Peyer's patch (tissue), 4 donors: ENCODE results near the gene OSBPL6. TPM values are rescaled to one million over a fixed set of nuclear protein-coding genes. Genes with fewer than 3 reads are reported as not detected.
A peak's percentile ranks its signal among the peaks of the same experiment; 100 is the strongest.
"Not testable (repeated sequence)": the region's sequence is repeated elsewhere in the genome, so short reads cannot be mapped to it uniquely, and the experiment has no call there.

Experiments used
- DNase-seq, 3 donors: peaks; one replicate each; pipeline ENCODE4 v3.0.0-alpha.2; 2017 to 2019
- H3K27ac ChIP-seq, 4 donors: fragments of 200-600 bp; sonication (generic); one replicate each; pipeline ENCODE4 v1.5.1; 2016 to 2019
- H3K27me3 ChIP-seq, 2 donors: fragments of 200-600 bp; sonication (generic); one replicate each; pipeline ENCODE4 v1.5.1; 2019
- H3K36me3 ChIP-seq, 3 donors: fragments of 200-600 bp; sonication (generic); one replicate each; pipeline ENCODE4 v1.5.1; 2016 to 2019
- H3K4me1 ChIP-seq, 4 donors: fragments of 200-600 bp; sonication (generic); one replicate each; pipeline ENCODE4 v1.5.1; 2016 to 2019
- H3K4me3 ChIP-seq, 4 donors: fragments of 200-600 bp; sonication (generic); 1 replicate in 3 of 4; 2 replicates in 1 of 4; pipeline ENCODE4 v1.5.1; 2016 to 2019; ENCODE audit warnings: mild to moderate bottlenecking in 1 of 4
- H3K9me3 ChIP-seq, 4 donors: fragments of 200-600 bp; sonication (generic); one replicate each; pipeline ENCODE4 v1.5.1; 2016 to 2019; ENCODE audit warnings: mild to moderate bottlenecking in 1 of 4
- POLR2A ChIP-seq, 2 donors: fragments of 450-650 bp; IDR thresholded peaks; one replicate each; pipeline ENCODE4 v1.5.1; 2017; ENCODE audit warnings: antibody characterized with exemption in 2 of 2, mild to moderate bottlenecking in 2 of 2, moderate library complexity in 2 of 2
- total RNA-seq, 4 donors: library from RNA; depleted of rRNA; stranded (reverse); fragments of >200 nt; gene quantifications; one replicate each; pipeline ENCODE4 v1.1.0, GENCODE V29; 2016
- TF ChIP-seq, protein P1 (sequence below), 6 experiments: fragments of 450-650 bp in 4 of 6; fragments of 200-600 bp in 2 of 6; sonication (generic) in 1 of 6; IDR thresholded peaks; one replicate each; pipeline ENCODE4 v1.5.1; 2017 to 2019; ENCODE audit warnings: antibody characterized with exemption in 6 of 6, mild to moderate bottlenecking in 3 of 6, moderate library complexity in 1 of 6

The OSBPL6 gene
- total RNA-seq, 4 donors from 2014 or later, result 3.4 to 14.9 (median 4.9) TPM

- H3K27ac ChIP-seq, result peak overlapping the region; percentile 65 to 94 (median 86)
- peaks cover 0 to 5% (median 0%) of the 10 kb centered on the region in 4 donors for H3K4me1 ChIP-seq
- H3K4me3 ChIP-seq, result peak overlapping the region; percentile 55 to 98 (median 72)
- no peaks in the 10 kb centered on the region for H3K27me3 ChIP-seq
- no peaks in the 10 kb centered on the region for H3K36me3 ChIP-seq
- TF ChIP-seq, protein P1, sequence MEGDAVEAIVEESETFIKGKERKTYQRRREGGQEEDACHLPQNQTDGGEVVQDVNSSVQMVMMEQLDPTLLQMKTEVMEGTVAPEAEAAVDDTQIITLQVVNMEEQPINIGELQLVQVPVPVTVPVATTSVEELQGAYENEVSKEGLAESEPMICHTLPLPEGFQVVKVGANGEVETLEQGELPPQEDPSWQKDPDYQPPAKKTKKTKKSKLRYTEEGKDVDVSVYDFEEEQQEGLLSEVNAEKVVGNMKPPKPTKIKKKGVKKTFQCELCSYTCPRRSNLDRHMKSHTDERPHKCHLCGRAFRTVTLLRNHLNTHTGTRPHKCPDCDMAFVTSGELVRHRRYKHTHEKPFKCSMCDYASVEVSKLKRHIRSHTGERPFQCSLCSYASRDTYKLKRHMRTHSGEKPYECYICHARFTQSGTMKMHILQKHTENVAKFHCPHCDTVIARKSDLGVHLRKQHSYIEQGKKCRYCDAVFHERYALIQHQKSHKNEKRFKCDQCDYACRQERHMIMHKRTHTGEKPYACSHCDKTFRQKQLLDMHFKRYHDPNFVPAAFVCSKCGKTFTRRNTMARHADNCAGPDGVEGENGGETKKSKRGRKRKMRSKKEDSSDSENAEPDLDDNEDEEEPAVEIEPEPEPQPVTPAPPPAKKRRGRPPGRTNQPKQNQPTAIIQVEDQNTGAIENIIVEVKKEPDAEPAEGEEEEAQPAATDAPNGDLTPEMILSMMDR (IDR thresholded peaks at IDR 0.05), result no peak
- no peak for TF ChIP-seq POLR2A (IDR thresholded peaks at IDR 0.05)
- no peak for DNase-seq
- no peaks in the 10 kb centered on the region for H3K9me3 ChIP-seq
Measured at GRCh38 chr2:178193496-178193822, 853 bp upstream of the OSBPL6 start.

DNA sequence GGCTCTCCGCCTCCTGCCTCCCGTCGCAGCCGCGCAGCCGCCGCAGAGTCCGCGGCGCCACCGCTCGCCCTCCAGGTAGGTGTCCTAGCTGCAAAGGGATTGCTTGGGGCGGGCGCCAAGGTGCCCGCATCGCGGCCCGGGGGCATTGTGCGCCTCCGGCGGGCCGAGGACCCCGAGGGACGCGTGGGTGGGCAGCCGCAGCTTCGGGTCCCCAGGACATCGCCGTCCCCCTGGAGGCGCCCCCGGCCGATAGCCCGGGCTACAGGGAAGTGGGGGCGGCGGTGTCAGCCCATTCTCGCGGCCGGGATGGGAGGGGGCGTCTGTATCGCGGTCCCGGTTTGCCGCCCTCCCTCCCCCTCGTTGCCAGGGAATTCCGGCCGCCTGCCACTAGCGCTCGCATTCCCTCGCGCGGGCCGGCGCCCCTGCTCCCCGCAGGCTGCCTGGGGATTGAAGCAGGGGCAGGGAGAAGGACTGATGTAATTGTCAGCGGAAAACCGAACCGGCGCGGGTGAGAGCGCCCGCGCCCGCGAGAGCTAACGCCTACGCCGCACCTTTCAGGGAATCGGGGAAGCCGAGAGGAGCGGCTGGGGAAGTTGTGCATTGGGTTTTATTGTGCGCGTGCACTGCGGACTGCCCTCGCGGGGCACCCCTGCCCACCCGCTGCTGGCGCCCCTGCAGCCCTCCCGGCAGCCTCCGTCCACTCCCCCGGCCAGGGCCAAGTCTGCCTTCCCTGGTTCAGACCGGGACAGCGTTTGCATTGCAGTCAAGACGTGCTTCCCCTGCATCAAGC, 483 bp downstream of the OSBPL6 start:
- Histone ChIP-seq H3K4me1 (peaks cover 0 to 5% (median 0%) of the 10 kb centered on the region in 4 donors), H3K27me3 (no peaks in the 10 kb centered on the region), H3K36me3 (no peaks in the 10 kb centered on the region), H3K4me3 (peak overlapping the region; percentile 55 to 98 (median 72)), H3K27ac (peak overlapping the region; percentile 58 to 94 (median 86)), H3K9me3 (no peaks in the 10 kb centered on the region)
- peak in 2 of 3 donors; percentile 57 to 67 for DNase-seq
- no peak for TF ChIP-seq POLR2A (IDR thresholded peaks at IDR 0.05)
- TF ChIP-seq, protein P1 (IDR thresholded peaks at IDR 0.05), result no peak

DNA sequence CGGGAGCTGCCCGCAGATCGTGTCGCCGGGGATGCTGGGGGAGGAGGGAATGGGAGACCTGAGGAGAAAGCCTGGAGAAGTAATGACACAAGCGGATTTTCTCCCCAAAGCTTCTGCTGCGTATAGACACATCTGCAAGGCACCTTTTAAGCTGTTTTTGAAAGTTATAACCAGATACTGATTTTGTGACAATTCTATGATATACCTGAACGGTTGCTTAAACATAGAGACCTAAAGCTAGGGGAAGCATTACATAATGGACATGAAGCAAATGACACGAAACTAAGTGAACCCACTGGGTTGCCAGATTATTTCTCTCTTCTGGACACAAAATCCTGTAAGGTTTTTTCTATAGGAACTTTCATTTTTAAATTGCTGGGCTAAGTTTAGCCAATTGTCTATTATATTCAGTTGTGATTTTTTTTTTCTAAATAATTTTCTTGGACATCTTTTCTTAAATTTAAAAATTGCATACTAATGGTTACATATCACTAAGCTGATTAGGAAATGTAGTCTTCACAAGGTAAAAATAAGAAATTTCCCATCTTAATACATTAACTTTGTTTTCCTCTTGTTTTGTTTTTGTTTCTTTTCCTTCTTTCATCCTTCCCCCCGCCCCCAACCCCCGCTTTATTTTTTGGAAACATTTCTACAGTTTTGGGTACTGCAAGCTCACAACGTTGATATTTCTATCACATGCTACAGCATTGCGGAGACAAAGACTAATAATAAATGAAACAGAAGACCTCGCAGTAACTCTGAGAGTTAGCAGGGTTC, 1.3 kb downstream of the OSBPL6 start:
- no peaks in the 10 kb centered on the region for H3K27me3 ChIP-seq
- peak overlapping the region in 1 of 4 donors; percentile 94 for H3K27ac ChIP-seq
- no peaks in the 10 kb centered on the region for H3K9me3 ChIP-seq
- peaks cover 0 to 5% (median 0%) of the 10 kb centered on the region in 4 donors for H3K4me1 ChIP-seq
- peak overlapping the region; percentile 55 to 98 (median 72) for H3K4me3 ChIP-seq
- H3K36me3 ChIP-seq, result no peaks in the 10 kb centered on the region
- DNase-seq, result no peak
- no peak for TF ChIP-seq POLR2A (IDR thresholded peaks at IDR 0.05)
- TF ChIP-seq, protein P1 (IDR thresholded peaks at IDR 0.05), result no peak

DNA sequence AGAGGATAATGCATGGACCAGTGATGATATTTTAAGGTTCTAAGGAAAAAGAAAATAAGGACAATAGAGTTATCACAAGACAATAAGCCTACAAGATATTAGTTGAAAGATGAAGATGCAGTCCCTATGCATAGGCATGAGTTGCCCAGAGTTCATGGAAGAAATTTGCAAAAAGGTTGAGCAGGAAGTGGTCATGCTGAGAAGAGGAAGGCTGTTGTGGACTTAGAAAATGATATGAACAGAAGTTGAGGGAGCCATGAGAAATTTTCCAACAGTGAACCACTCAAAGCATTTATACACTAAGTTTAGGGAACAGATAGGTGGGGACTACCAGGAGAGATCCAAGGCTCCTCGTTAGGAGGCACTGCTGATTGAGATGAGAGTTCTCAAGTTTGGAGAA, 3.5 kb downstream of the OSBPL6 start:
- no peak for DNase-seq
- Histone ChIP-seq H3K4me3 (no peak overlapping the region), H3K27ac (no peak overlapping the region), H3K9me3 (no peaks in the 10 kb centered on the region), H3K4me1 (peaks cover 0 to 5% (median 0%) of the 10 kb centered on the region in 4 donors), H3K36me3 (no peaks in the 10 kb centered on the region), H3K27me3 (no peaks in the 10 kb centered on the region)
- TF ChIP-seq, protein P1 (IDR thresholded peaks at IDR 0.05), result no peak
- no peak for TF ChIP-seq POLR2A (IDR thresholded peaks at IDR 0.05)

- not testable (repeated sequence) for H3K36me3 ChIP-seq, DNase-seq, H3K27me3 ChIP-seq, H3K9me3 ChIP-seq, H3K4me3 ChIP-seq, H3K4me1 ChIP-seq, H3K27ac ChIP-seq
Measured at GRCh38 chr2:178198441-178198840, 4.1 kb downstream of the OSBPL6 start.

GRCh38 chr2:178199334-178199733, 5.0 kb downstream of the OSBPL6 start:
- no peaks in the 10 kb centered on the region for H3K4me1 ChIP-seq
- no peaks in the 10 kb centered on the region for H3K36me3 ChIP-seq
- no peak overlapping the region for H3K27ac ChIP-seq
- no peaks in the 10 kb centered on the region for H3K27me3 ChIP-seq
- no peak for DNase-seq
- no peak overlapping the region for H3K4me3 ChIP-seq
- TF ChIP-seq POLR2A (IDR thresholded peaks at IDR 0.05), result no peak
- TF ChIP-seq, protein P1 (IDR thresholded peaks at IDR 0.05), result no peak
- no peaks in the 10 kb centered on the region for H3K9me3 ChIP-seq
